Measurements from ENCODE around the gene SPATS2. TPM values are rescaled to one million over a fixed set of nuclear protein-coding genes. Genes with fewer than 3 reads are reported as not detected.
A peak's percentile ranks its signal among the peaks of the same experiment; 100 is the strongest.

SPATS2 gene
- polyA plus RNA-seq, 1 experiment: 23.1 TPM

DNA sequence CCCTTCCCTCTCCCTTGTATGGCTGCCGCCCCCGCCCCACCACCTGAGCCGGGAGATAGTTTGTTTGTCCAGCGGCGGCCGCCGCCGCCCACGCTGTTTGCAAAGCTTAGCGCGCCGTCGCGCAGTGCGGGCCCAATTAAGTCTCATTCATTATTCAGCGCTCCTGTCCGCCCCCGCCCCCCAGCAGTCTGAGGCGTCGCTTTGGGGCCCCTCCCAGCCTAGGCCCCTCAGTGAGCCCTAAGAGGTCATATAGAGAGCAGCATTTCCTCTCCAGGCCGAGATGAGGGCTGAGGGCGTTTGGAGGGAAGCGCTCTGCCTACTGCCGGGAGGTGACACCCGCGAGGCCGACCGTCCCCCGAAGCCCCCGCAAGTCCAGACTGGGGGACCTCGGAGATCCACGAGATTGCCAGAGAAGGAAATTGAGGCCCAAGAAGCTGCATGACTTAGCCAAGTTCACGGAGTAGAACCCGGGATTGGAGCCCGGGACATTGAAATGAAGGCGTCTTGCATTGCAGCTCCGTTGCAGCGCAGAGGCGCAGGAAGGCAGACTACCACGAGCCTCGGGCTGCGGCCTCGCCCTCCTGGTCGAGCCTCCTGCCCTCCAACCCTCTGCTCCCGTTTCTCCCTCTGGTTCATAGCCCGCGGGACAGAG is 20.5 kb upstream of the SPATS2 start, which contains the start of gene DNAJC22:
TSS of gene DNAJC22 (plus strand) at position 230 of the 652 bp plus-strand sequence. CDS start 1,985 bp downstream, outside the sequence.
- Histone ChIP-seq H3K36me3 (ENCODE audit: control insufficient read depth, insufficient read depth, low read length) (no peaks in the 10 kb centered on the region), H3K27me3 (ENCODE audit: control insufficient read depth, insufficient read depth, low read length) (peaks cover 40% of the 10 kb centered on the region), H3K4me3 (ENCODE audit: low read depth, low read length) (peak within 1 kb of the TSS; percentile 31)
- POLR2A ChIA-PET: no interaction called here
- TF ChIP-seq, protein P1, sequence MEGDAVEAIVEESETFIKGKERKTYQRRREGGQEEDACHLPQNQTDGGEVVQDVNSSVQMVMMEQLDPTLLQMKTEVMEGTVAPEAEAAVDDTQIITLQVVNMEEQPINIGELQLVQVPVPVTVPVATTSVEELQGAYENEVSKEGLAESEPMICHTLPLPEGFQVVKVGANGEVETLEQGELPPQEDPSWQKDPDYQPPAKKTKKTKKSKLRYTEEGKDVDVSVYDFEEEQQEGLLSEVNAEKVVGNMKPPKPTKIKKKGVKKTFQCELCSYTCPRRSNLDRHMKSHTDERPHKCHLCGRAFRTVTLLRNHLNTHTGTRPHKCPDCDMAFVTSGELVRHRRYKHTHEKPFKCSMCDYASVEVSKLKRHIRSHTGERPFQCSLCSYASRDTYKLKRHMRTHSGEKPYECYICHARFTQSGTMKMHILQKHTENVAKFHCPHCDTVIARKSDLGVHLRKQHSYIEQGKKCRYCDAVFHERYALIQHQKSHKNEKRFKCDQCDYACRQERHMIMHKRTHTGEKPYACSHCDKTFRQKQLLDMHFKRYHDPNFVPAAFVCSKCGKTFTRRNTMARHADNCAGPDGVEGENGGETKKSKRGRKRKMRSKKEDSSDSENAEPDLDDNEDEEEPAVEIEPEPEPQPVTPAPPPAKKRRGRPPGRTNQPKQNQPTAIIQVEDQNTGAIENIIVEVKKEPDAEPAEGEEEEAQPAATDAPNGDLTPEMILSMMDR (IDR thresholded peaks at IDR 0.05; ENCODE audit: insufficient read depth, low read depth, low read length): no peak
- CTCF ChIA-PET: interaction anchor here (0.6 to 4.7 kb wide), 28 partner anchors 10 to 482 kb away, joined by 3 to 78 read pairs (median 6); partner anchors contain the start of genes C1QL4, PRPF40B, PRPH and SPATS2
- DNase-seq (ENCODE audit: low read depth): no peak

DNA sequence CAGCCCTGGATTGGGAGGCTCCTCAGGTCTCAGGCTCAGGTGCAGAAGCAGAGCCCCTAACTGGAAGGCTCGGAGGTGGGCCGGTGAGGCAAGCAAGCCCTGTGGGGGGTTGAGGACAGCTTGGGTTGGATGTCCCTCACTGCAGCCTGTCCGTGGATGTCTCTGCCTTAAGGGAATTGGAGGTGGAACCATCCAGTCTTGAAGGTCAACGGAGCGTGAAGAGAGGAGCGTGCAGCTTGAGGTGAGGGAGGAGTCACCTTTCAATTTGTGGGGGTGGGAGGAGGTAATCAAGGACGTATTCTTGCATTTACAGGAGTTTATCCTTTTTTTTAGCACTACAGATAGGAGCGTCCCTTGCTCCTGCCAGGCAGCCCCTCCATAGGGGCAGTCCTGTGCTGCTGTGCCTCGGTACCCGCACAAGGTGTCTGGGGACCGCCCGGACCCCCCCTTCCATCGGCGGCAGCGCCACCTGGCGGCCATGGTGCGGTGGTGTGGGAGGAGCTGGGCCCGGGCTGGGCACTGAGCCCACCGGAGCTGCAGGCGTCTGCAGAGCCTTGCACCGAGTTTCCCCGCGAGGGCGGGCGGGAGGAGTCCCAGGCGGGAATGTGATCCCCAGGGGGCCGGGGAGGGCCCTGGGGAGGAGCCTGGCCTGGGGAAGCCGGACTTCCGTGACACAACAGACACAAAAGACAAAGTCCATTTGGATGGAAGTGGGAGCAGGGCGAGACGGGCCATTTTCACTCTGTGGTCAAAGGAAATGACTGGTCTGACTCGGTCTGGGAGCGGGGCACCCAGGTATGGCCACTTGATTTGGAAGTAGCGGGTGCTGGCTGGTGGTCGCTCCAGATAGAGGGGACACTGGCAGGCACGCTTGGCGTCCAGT is 19.7 kb upstream of the SPATS2 start:
- no peak for DNase-seq (ENCODE audit: low read depth)
- CTCF ChIA-PET: interaction anchor here (0.6 to 4.7 kb wide), 44 partner anchors 10 to 482 kb away, joined by 3 to 78 read pairs (median 4); partner anchors contain the start of genes C1QL4, PRPF40B, PRPH and SPATS2
- peak overlapping the region; percentile 31 for H3K4me3 ChIP-seq (ENCODE audit: low read depth, low read length)
- TF ChIP-seq, protein P1 (IDR thresholded peaks at IDR 0.05; ENCODE audit: insufficient read depth, low read depth, low read length): peak; percentile 95
- POLR2A ChIA-PET: no interaction called here
- H3K27me3 ChIP-seq (ENCODE audit: control insufficient read depth, insufficient read depth, low read length): peaks cover 35% of the 10 kb centered on the region
- H3K36me3 ChIP-seq (ENCODE audit: control insufficient read depth, insufficient read depth, low read length): no peaks in the 10 kb centered on the region

DNA sequence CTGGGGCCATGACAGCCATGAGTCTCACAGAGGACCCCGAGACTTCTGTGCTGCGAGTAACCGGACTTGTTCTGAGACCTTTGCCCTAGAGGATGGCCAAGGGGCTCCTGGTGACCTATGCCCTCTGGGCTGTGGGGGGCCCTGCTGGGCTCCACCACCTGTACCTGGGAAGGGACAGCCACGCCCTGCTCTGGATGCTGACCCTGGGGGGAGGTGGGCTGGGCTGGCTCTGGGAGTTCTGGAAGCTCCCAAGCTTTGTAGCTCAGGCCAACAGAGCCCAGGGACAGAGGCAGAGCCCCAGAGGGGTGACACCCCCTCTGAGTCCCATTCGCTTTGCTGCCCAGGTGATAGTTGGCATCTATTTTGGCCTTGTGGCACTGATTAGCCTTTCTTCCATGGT is 18.5 kb upstream of the SPATS2 start:
- Histone ChIP-seq H3K27me3 (ENCODE audit: control insufficient read depth, insufficient read depth, low read length) (peaks cover 24% of the 10 kb centered on the region), H3K36me3 (ENCODE audit: control insufficient read depth, insufficient read depth, low read length) (no peaks in the 10 kb centered on the region), H3K4me3 (ENCODE audit: low read depth, low read length) (no peak overlapping the region)
- TF ChIP-seq, protein P1 (IDR thresholded peaks at IDR 0.05; ENCODE audit: insufficient read depth, low read depth, low read length): no peak
- CTCF ChIA-PET: interaction anchor here (1.1 to 4.7 kb wide), 9 partner anchors 9 to 180 kb away, joined by 4 to 78 read pairs (median 12); no protein-coding TSS in a partner anchor
- no peak for DNase-seq (ENCODE audit: low read depth)
- POLR2A ChIA-PET: no interaction called here

DNA sequence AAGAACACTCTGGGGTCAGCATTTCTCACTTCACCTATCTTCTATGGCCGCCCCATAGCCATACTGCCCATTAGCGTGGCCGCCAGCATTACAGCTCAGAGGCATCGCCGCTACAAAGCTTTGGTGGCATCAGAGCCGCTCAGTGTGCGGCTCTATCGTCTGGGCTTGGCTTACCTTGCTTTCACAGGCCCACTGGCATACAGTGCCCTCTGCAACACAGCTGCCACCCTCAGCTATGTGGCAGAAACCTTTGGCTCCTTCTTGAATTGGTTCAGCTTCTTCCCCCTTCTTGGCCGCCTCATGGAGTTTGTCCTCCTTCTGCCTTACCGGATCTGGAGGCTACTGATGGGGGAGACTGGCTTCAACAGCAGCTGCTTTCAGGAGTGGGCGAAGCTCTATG is 18.0 kb upstream of the SPATS2 start:
- ChIA-PET CTCF (interaction anchor here (1.2 to 4.7 kb wide), 7 partner anchors 8 to 165 kb away, joined by 4 to 78 read pairs (median 32); no protein-coding TSS in a partner anchor), POLR2A (no interaction called here)
- Histone ChIP-seq H3K27me3 (ENCODE audit: control insufficient read depth, insufficient read depth, low read length) (peaks cover 22% of the 10 kb centered on the region), H3K36me3 (ENCODE audit: control insufficient read depth, insufficient read depth, low read length) (no peaks in the 10 kb centered on the region), H3K4me3 (ENCODE audit: low read depth, low read length) (no peak overlapping the region)
- DNase-seq (ENCODE audit: low read depth): no peak
- TF ChIP-seq, protein P1 (IDR thresholded peaks at IDR 0.05; ENCODE audit: insufficient read depth, low read depth, low read length): no peak

DNA sequence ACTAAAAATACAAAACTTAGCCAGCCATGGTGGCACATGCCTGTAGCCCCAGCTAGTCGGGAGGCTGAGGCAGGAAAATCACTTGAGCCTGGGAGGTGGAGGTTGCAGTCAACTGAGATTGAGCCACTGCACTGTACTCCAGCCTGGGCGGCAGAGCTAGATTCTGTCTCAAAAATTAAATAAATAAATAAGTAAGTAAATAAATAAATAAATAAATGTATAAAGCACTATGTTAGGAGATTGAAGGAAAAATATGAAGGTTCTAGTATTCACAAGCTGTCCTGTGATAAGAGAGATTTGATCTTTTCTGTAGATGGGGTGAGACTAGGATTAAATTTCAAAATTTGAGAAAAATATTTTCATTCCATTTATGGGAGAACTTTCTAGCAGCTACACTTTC is 14.9 kb upstream of the SPATS2 start:
- TF ChIP-seq, protein P1 (IDR thresholded peaks at IDR 0.05; ENCODE audit: insufficient read depth, low read depth, low read length): no peak
- ChIA-PET POLR2A (no interaction called here), CTCF (interaction anchor here (0.6 to 2.3 kb wide), 8 partner anchors 9 to 162 kb away, joined by 3 to 16 read pairs (median 4); partner anchors contain the start of gene C1QL4)
- H3K27me3 ChIP-seq (ENCODE audit: control insufficient read depth, insufficient read depth, low read length): peaks cover 2% of the 10 kb centered on the region
- H3K36me3 ChIP-seq (ENCODE audit: control insufficient read depth, insufficient read depth, low read length): no peaks in the 10 kb centered on the region
- no peak overlapping the region for H3K4me3 ChIP-seq (ENCODE audit: low read depth, low read length)
- no peak for DNase-seq (ENCODE audit: low read depth)

Measured in BJ (cell line).